IPS DF 6.9 (cell line): ENCODE results near the gene HSF2BP.
"Not testable (repeated sequence)": the region's sequence is repeated elsewhere in the genome, so short reads cannot be mapped to it uniquely, and the experiment has no call there.

Source experiments
- DNase-seq: peaks from one replicate; pipeline ENCODE4 v3.0.0-alpha.2; 2013; ENCODE audit warnings: low read depth, low spot score
- H3K27ac ChIP-seq: one replicate; pipeline ENCODE4 v1.5.1; 2013; ENCODE audit warnings: low read length, control low read depth
- H3K27me3 ChIP-seq: 2 replicates; pipeline ENCODE4 v1.6.1; 2013; ENCODE audit warnings: mild to moderate bottlenecking, low read length; ENCODE audit not compliant: control insufficient read depth, insufficient read depth
- H3K36me3 ChIP-seq: 2 replicates; pipeline ENCODE4 v1.6.1; 2013; ENCODE audit warnings: low read length; ENCODE audit not compliant: control insufficient read depth, insufficient read depth
- H3K4me1 ChIP-seq: 2 replicates; pipeline ENCODE4 v1.6.1; 2013; ENCODE audit warnings: low read length; ENCODE audit not compliant: control insufficient read depth, insufficient read depth
- H3K4me3 ChIP-seq: 2 replicates; pipeline ENCODE4 v1.5.1; 2013; ENCODE audit warnings: mild to moderate bottlenecking, low read length
- H3K9me3 ChIP-seq: 2 replicates; pipeline ENCODE4 v1.6.1; 2013; ENCODE audit warnings: low read length, inconsistent platforms; ENCODE audit not compliant: control insufficient read depth, insufficient read depth
- whole genome bisulfite sequencing: extraction: QIAGEN DNeasy Blood & Tissue Kit; methylation state at CpG from one replicate; pipeline ENCODE4 v1.1.7; 2013; ENCODE audit warnings: mixed read lengths, missing lambda C conversion rate; ENCODE audit not compliant: insufficient read length, insufficient coverage; 5-methylcytosine and 5-hydroxymethylcytosine counted together

HSF2BP gene

GRCh38 chr21:43574741-43575472 is 84.4 kb downstream of the HSF2BP start:
- Histone ChIP-seq H3K27me3 (no peaks in the 10 kb centered on the region), H3K36me3 (no peaks in the 10 kb centered on the region), H3K9me3 (no peaks in the 10 kb centered on the region), H3K27ac (no peak overlapping the region), H3K4me3 (no peak overlapping the region), H3K4me1 (no peaks in the 10 kb centered on the region)
- WGBS: no CpG with 5 or more reads among the region's 19 CpGs
- no peak for DNase-seq

- WGBS: no CpG with 5 or more reads among the region's 7 CpGs
- Histone ChIP-seq H3K4me3 (no peak overlapping the region), H3K27ac (no peak overlapping the region), H3K36me3 (no peaks in the 10 kb centered on the region), H3K4me1 (no peaks in the 10 kb centered on the region), H3K9me3 (no peaks in the 10 kb centered on the region), H3K27me3 (no peaks in the 10 kb centered on the region)
- no peak for DNase-seq
These were observed 85.4 kb downstream of the HSF2BP start for GRCh38 chr21:43573921-43574320.

- Histone ChIP-seq H3K36me3 (no peaks in the 10 kb centered on the region), H3K4me1 (no peaks in the 10 kb centered on the region), H3K27ac (no peak overlapping the region), H3K9me3 (no peaks in the 10 kb centered on the region), H3K27me3 (no peaks in the 10 kb centered on the region), H3K4me3 (no peak overlapping the region)
- DNase-seq: no peak
- WGBS: no CpG with 5 or more reads among the region's 5 CpGs
These were observed 86.8 kb downstream of the HSF2BP start for GRCh38 chr21:43572446-43572845.

GRCh38 chr21:43571976-43572375 is 87.3 kb downstream of the HSF2BP start:
- Histone ChIP-seq H3K36me3 (no peaks in the 10 kb centered on the region), H3K27me3 (no peaks in the 10 kb centered on the region), H3K4me1 (no peaks in the 10 kb centered on the region), H3K9me3 (no peaks in the 10 kb centered on the region), H3K4me3 (no peak overlapping the region), H3K27ac (no peak overlapping the region)
- no peak for DNase-seq
- no CpG with 5 or more reads among the region's 6 CpGs for WGBS

- H3K36me3 ChIP-seq, H3K4me3 ChIP-seq, H3K27ac ChIP-seq, H3K9me3 ChIP-seq, H3K27me3 ChIP-seq, H3K4me1 ChIP-seq, DNase-seq: not testable (repeated sequence)
- no CpG with 5 or more reads among the region's 3 CpGs for WGBS
These were observed 89.1 kb downstream of the HSF2BP start for GRCh38 chr21:43570195-43570594.

- not testable (repeated sequence) for H3K9me3 ChIP-seq, H3K36me3 ChIP-seq, H3K4me3 ChIP-seq, H3K27me3 ChIP-seq, H3K4me1 ChIP-seq, DNase-seq, H3K27ac ChIP-seq
- WGBS: no CpG with 5 or more reads among the region's 5 CpGs
These were observed 96.8 kb downstream of the HSF2BP start for GRCh38 chr21:43562451-43562850.

GRCh38 chr21:43540561-43540960 is 118.7 kb downstream of the HSF2BP start:
- H3K4me3 ChIP-seq, H3K4me1 ChIP-seq, H3K36me3 ChIP-seq, H3K9me3 ChIP-seq, H3K27ac ChIP-seq, DNase-seq, H3K27me3 ChIP-seq: not testable (repeated sequence)
- WGBS: no CpG with 5 or more reads among the region's 2 CpGs

- H3K27ac ChIP-seq, H3K4me3 ChIP-seq, H3K27me3 ChIP-seq, H3K9me3 ChIP-seq, DNase-seq, H3K36me3 ChIP-seq, H3K4me1 ChIP-seq: not testable (repeated sequence)
- no CpG with 5 or more reads among the region's 8 CpGs for WGBS
These were observed 136.7 kb downstream of the HSF2BP start for GRCh38 chr21:43522495-43523131.

GRCh38 chr21:43517701-43518100 is 141.6 kb downstream of the HSF2BP start:
- no CpG with 5 or more reads among the region's 6 CpGs for WGBS
- H3K27me3 ChIP-seq, DNase-seq, H3K36me3 ChIP-seq, H3K4me1 ChIP-seq, H3K4me3 ChIP-seq, H3K27ac ChIP-seq, H3K9me3 ChIP-seq: not testable (repeated sequence)

GRCh38 chr21:43516860-43517627 is 142.2 kb downstream of the HSF2BP start:
- H3K9me3 ChIP-seq: not testable (repeated sequence)

More at GRCh38 chr21:43516860-43517627, 142.2 kb downstream of the HSF2BP start:
- H3K36me3 ChIP-seq, H3K27me3 ChIP-seq, H3K27ac ChIP-seq, DNase-seq, H3K4me1 ChIP-seq, H3K4me3 ChIP-seq: not testable (repeated sequence)
- no CpG with 5 or more reads among the region's 10 CpGs for WGBS
